Measurements from ENCODE around the gene KSR2.

GRCh38 chr12:117699118-117699517 is 269.7 kb downstream of the KSR2 start:
- TF ChIP-seq, protein P1, sequence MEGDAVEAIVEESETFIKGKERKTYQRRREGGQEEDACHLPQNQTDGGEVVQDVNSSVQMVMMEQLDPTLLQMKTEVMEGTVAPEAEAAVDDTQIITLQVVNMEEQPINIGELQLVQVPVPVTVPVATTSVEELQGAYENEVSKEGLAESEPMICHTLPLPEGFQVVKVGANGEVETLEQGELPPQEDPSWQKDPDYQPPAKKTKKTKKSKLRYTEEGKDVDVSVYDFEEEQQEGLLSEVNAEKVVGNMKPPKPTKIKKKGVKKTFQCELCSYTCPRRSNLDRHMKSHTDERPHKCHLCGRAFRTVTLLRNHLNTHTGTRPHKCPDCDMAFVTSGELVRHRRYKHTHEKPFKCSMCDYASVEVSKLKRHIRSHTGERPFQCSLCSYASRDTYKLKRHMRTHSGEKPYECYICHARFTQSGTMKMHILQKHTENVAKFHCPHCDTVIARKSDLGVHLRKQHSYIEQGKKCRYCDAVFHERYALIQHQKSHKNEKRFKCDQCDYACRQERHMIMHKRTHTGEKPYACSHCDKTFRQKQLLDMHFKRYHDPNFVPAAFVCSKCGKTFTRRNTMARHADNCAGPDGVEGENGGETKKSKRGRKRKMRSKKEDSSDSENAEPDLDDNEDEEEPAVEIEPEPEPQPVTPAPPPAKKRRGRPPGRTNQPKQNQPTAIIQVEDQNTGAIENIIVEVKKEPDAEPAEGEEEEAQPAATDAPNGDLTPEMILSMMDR (IDR thresholded peaks at IDR 0.05) = no peak
- TF ChIP-seq POLR2A (IDR thresholded peaks at IDR 0.05) (no peak), POLR2AphosphoS5 (IDR thresholded peaks at IDR 0.05) (no peak), EP300 (IDR thresholded peaks at IDR 0.05) (no peak)
